Heart right ventricle (tissue), 16 donors: ENCODE data around the gene LILRB1. TPM values are rescaled to one million over a fixed set of nuclear protein-coding genes. Genes with fewer than 3 reads are reported as not detected.

Experiments used
- ATAC-seq, 8 donors: fragments of 200-7000 bp; cut with Tn5 transposase; one replicate each; pipeline ENCODE4 v1.9.1; 2020; ENCODE audit warnings: mild to moderate bottlenecking in 8 of 8, moderate library complexity in 8 of 8, moderate number of reproducible peaks in 1 of 8
- DNase-seq, 2 donors: peaks; one replicate each; pipeline ENCODE4 v3.0.0-alpha.2; 2020
- H3K27ac ChIP-seq, 10 donors: fragments of 200-600 bp; sonication (generic) in 2 of 10; one replicate each; pipeline versions ENCODE4 v1.5.0 to v1.8.0; 2020 to 2022; ENCODE audit warnings: mild to moderate bottlenecking in 3 of 10
- H3K27me3 ChIP-seq, 7 donors: fragments of 200-600 bp; one replicate each; pipeline ENCODE4 v1.8.0; 2021 to 2022; ENCODE audit warnings: mild to moderate bottlenecking in 2 of 7
- H3K36me3 ChIP-seq, 9 donors: fragments of 200-600 bp; sonication (generic) in 1 of 9; one replicate each; pipeline versions ENCODE4 v1.5.0 to v1.8.0; 2020 to 2022; ENCODE audit warnings: mild to moderate bottlenecking in 2 of 9
- H3K4me1 ChIP-seq, 9 donors: fragments of 200-600 bp; sonication (generic) in 1 of 9; one replicate each; pipeline versions ENCODE4 v1.5.0 to v1.8.0; 2020 to 2022; ENCODE audit warnings: mild to moderate bottlenecking in 4 of 9
- H3K4me3 ChIP-seq, 10 donors: fragments of 200-600 bp; sonication (generic) in 2 of 10; one replicate each; pipeline versions ENCODE4 v1.5.0 to v1.8.0; 2020 to 2022; ENCODE audit warnings: mild to moderate bottlenecking in 7 of 10, moderate library complexity in 2 of 10
- H3K9me3 ChIP-seq, 11 donors: fragments of 200-600 bp in 10 of 11; sonication (generic) in 2 of 11; one replicate each; pipeline versions ENCODE4 v1.5.0 to v1.8.0; 2013 to 2022; ENCODE audit warnings: mild to moderate bottlenecking in 2 of 11, control low read depth in 1 of 11, moderate library complexity in 1 of 11
- CTCF ChIP-seq, 9 donors: fragments of 200-600 bp; sonication (generic) in 2 of 9; IDR thresholded peaks; one replicate each; pipeline versions ENCODE4 v1.5.0 to v1.8.0; 2021 to 2022; ENCODE audit warnings: antibody characterized with exemption in 9 of 9, mild to moderate bottlenecking in 5 of 9, moderate library complexity in 1 of 9
- WGBS, 2 donors: extraction: QIAGEN DNeasy Blood & Tissue Kit; methylation state at CpG; one replicate each; pipeline ENCODE4 v1.1.7; 2013; ENCODE audit warnings: inconsistent platforms in 1 of 2; 5-methylcytosine and 5-hydroxymethylcytosine counted together
- intact Hi-C, 10 donors: fragments of 100-400 bp; cut with DNase I; formaldehyde crosslinking; loops; one replicate each; pipeline versions ENCODE4 v1.11.1 to v1.14.2; 2022
- polyA plus RNA-seq, 2 donors: library from polyadenylated mRNA; stranded (reverse); fragments of 200-250 nt; gene quantifications; one replicate each; pipeline ENCODE4 v1.2.3, GENCODE V29; 2013
- total RNA-seq, 10 donors: library from RNA; stranded (reverse); fragmentation: NEBNext Ultra II Directional in 3 of 10; extraction: Animal tissue kit (Norgen Biotek cat#: 25700) in 3 of 10; gene quantifications; one replicate each; pipeline versions ENCODE4 v1.2.1 to v1.2.4, GENCODE V29; 2021 to 2023
- donor health status: Arrhythmogenic right ventricular cardiomyopathy.
- donor health status: ischemic (EF 13 %, LVEDD 7.1; RV severe dilation, severe dysfunction).
- donor health status: healthy with polysubstance abuse.
- donor health status: DM: no; HTN: yes; CAD: no.
- donor health status: DM: no; HTN: no; CAD: no.
- donor health status: ischemic (EF 25% LVEDD 6.9; RV normal size, moderate dysfunction).
- donor health status: ischemic (EF 25% LVEDD 5.7; RV mildly dilated, moderate dysfunction).
- donor health status: healthy.
- donor health status: DM: yes; HTN: yes; CAD: no.
- donor health status: Ischemic cardiomyopathy.
- donor health status: ischemic (EF 35%, LVEDD 5.7; RV mildly dilated, moderate dysfunction).
- donor health status: nonischemic (EF 11% LVEDD 7.7; RV severe dilation, severe dysfunction).
- donor health status: DM: yes; HTN: yes; CAD: no.
- donor health status: PGD.
- donor health status: ischemic (EF 29% LVEDD 5.4; RV normal size, mild dysfunction).
- donor health status: nonischemic (EF 23%, LVEDD 6.1; RV moderate dilation, normal function).

Gene LILRB1
- total and polyA plus RNA-seq, 12 donors: 0.28 to 16.9 (median 1.3) TPM

GRCh38 chr19:54661846-54662481, 31.7 kb downstream of the LILRB1 start:
- ATAC-seq (no peak), DNase-seq (no peak)
- no peaks in the 10 kb centered on the region for H3K9me3 ChIP-seq
- intact Hi-C loops: loop anchor here in 1 of 10 donors (5.0 kb wide), 1 partner anchor 175 kb away; no protein-coding TSS in a partner anchor
- peaks cover 0 to 20% (median 15%) of the 10 kb centered on the region in 7 donors for H3K27me3 ChIP-seq
- no peak overlapping the region for H3K27ac ChIP-seq
- H3K4me3 ChIP-seq: no peak overlapping the region
- peaks cover 0 to 14% (median 0%) of the 10 kb centered on the region in 9 donors for H3K36me3 ChIP-seq
- peaks cover 0 to 20% (median 0%) of the 10 kb centered on the region in 9 donors for H3K4me1 ChIP-seq
- no peak for TF ChIP-seq CTCF (IDR thresholded peaks at IDR 0.05)
- WGBS, 2 donors: 83 to 86% methylated on average over 13 of the region's 13 CpGs

- intact Hi-C loops: loop anchor here in 1 of 10 donors (5.0 kb wide), 1 partner anchor 175 kb away; no protein-coding TSS in a partner anchor
- H3K4me3 ChIP-seq: peak within 1 kb of the TSS in 3 of 10 donors; percentile 17 to 47 (median 28)
- peaks cover 0 to 7% (median 0%) of the 10 kb centered on the region in 11 donors for H3K9me3 ChIP-seq
- peaks cover 0 to 20% (median 15%) of the 10 kb centered on the region in 7 donors for H3K27me3 ChIP-seq
- DNase-seq (peak; percentile 15 to 33), ATAC-seq (peak in 7 of 8 donors; percentile 49 to 79 (median 71))
- H3K4me1 ChIP-seq: peaks cover 0 to 20% (median 0%) of the 10 kb centered on the region in 9 donors
- 64 to 81% methylated on average over 7 of the region's 7 CpGs for WGBS, 2 donors
- peaks cover 0 to 14% (median 0%) of the 10 kb centered on the region in 9 donors for H3K36me3 ChIP-seq
- peak within 1 kb of the TSS in 1 of 10 donors; percentile 76 for H3K27ac ChIP-seq
- no peak for TF ChIP-seq CTCF (IDR thresholded peaks at IDR 0.05)
Measured at GRCh38 chr19:54662730-54663129, 32.4 kb downstream of the LILRB1 start, which contains the start of gene LILRB4. LILRB4 (plus strand) TSS chr19:54662985; CDS start chr19:54663034, 49 bp downstream.

GRCh38 chr19:54665530-54665929, 35.2 kb downstream of the LILRB1 start:
- no peak overlapping the region for H3K27ac ChIP-seq
- TF ChIP-seq CTCF (IDR thresholded peaks at IDR 0.05): no peak
- DNase-seq: no peak
- no peak overlapping the region for H3K4me3 ChIP-seq
- H3K9me3 ChIP-seq: peaks cover 0 to 26% (median 7%) of the 10 kb centered on the region in 11 donors
- intact Hi-C loops: no loop called here
- H3K27me3 ChIP-seq: peaks cover 0 to 14% (median 10%) of the 10 kb centered on the region in 7 donors
- H3K36me3 ChIP-seq: peaks cover 0 to 14% (median 0%) of the 10 kb centered on the region in 9 donors
- peaks cover 0 to 25% (median 0%) of the 10 kb centered on the region in 9 donors for H3K4me1 ChIP-seq
- WGBS, 2 donors: 75 to 80% methylated on average over 6 of the region's 6 CpGs
- no peak for ATAC-seq

- peaks cover 0 to 23% (median 16%) of the 10 kb centered on the region in 7 donors for H3K27me3 ChIP-seq
- WGBS, 2 donors: 82 to 86% methylated on average over 12 of the region's 12 CpGs
- peaks cover 0 to 14% (median 0%) of the 10 kb centered on the region in 9 donors for H3K36me3 ChIP-seq
- ATAC-seq (no peak), DNase-seq (no peak)
- no peak overlapping the region for H3K27ac ChIP-seq
- H3K9me3 ChIP-seq: peaks cover 0 to 26% (median 7%) of the 10 kb centered on the region in 11 donors
- intact Hi-C loops: no loop called here
- peaks cover 0 to 16% (median 0%) of the 10 kb centered on the region in 9 donors for H3K4me1 ChIP-seq
- H3K4me3 ChIP-seq: no peak overlapping the region
- no peak for TF ChIP-seq CTCF (IDR thresholded peaks at IDR 0.05)
Measured at GRCh38 chr19:54667217-54667616, 36.9 kb downstream of the LILRB1 start.
